Measurements from ENCODE around the gene UPK1B.
A peak's percentile ranks its signal among the peaks of the same experiment; 100 is the strongest.
"Not testable (repeated sequence)": the region's sequence is repeated elsewhere in the genome, so short reads cannot be mapped to it uniquely, and the experiment has no call there.

UPK1B gene

DNA sequence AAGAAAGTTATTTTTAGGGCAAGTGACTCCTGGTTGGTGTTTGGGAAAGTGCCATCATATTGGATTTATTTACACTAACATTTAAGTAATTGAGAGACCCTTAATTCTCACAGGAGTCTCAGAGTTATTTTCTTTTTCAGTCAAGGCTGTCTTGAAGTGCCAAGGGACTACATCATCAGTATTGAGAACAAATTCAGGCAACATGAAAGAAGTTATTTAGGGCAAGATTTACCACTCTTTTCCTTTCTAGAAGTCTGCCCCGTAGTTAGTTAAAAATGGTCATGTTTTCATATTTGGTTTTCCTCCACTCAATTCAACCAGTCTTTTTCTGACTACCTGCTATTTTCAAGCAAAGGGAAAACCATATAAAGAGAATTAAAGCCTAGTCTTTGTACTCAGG is 61.2 kb downstream of the UPK1B start:
- Histone ChIP-seq H3K36me3 (ENCODE audit: insufficient read depth, low read length) (peaks cover 13% of the 10 kb centered on the region), H3K4me3 (no peak overlapping the region), H3K9ac (ENCODE audit: insufficient read length) (no peak overlapping the region), H3K27ac (no peak overlapping the region), H3K9me3 (ENCODE audit: low read depth, low read length) (no peaks in the 10 kb centered on the region)
- TF ChIP-seq POLR2AphosphoS5 (IDR thresholded peaks at IDR 0.05; ENCODE audit: borderline replicate concordance, low read depth, low read length) = no peak
- DNase-seq (ENCODE audit: low read depth, low spot score) = no peak

DNA sequence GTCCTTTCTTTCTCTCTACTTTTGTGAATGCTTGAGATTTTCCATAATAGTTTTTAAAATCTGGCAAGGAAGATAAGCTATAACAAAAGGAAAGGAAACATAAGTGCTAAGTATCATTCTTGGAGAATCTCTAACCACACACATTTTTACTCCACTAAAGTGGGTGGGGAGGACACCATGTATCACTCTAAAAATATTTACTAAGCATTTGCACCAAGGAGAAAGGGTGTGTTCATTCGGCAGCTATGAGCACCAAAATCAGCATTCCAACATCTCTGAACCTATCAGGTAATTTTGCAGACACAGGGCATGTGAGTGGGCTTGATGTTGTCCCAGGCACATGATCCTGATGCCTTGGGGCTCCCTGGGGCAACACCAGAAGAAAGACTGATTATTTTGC is 61.8 kb downstream of the UPK1B start:
- no peak overlapping the region for H3K9ac ChIP-seq (ENCODE audit: insufficient read length)
- H3K27ac ChIP-seq = no peak overlapping the region
- peaks cover 9% of the 10 kb centered on the region for H3K36me3 ChIP-seq (ENCODE audit: insufficient read depth, low read length)
- TF ChIP-seq EZH2 (IDR thresholded peaks at IDR 0.05) = no peak
- no peak overlapping the region for H3K4me3 ChIP-seq
- H3K9me3 ChIP-seq (ENCODE audit: low read depth, low read length) = no peaks in the 10 kb centered on the region
- DNase-seq (ENCODE audit: low read depth, low spot score) = no peak

DNA sequence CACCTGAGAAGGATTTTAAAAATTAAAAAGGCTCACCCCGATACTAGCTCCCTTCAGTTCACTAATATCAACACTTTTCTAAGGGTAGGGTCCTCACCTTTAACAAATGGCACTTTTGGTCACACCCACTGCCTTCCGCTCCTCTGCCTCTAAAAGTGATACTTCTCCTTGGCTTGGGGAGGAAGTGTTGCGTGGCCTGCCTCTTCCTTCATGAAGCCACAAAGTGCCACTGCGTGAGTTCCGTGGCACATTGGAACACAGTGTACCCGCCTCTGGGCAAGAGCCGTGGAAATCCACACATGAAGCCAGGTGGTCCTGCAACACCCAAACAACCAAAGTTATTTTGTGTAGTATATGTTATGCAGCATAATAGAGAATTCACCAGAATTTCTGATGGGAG is 63.4 kb downstream of the UPK1B start:
- DNase-seq (ENCODE audit: low read depth, low spot score) = no peak
- TF ChIP-seq POLR2AphosphoS5 (IDR thresholded peaks at IDR 0.05; ENCODE audit: borderline replicate concordance, low read depth, low read length) (no peak), EZH2 (IDR thresholded peaks at IDR 0.05) (no peak), FOXP2 (optimal IDR thresholded peaks at IDR 0.05; ENCODE audit: control extremely low read depth, extremely low read length, insufficient read depth) (no peak)
- Histone ChIP-seq H3K9ac (ENCODE audit: insufficient read length) (no peak overlapping the region), H3K4me3 (no peak overlapping the region), H3K9me3 (ENCODE audit: low read depth, low read length) (no peaks in the 10 kb centered on the region), H3K27ac (no peak overlapping the region), H3K36me3 (ENCODE audit: insufficient read depth, low read length) (peaks cover 9% of the 10 kb centered on the region)

DNA sequence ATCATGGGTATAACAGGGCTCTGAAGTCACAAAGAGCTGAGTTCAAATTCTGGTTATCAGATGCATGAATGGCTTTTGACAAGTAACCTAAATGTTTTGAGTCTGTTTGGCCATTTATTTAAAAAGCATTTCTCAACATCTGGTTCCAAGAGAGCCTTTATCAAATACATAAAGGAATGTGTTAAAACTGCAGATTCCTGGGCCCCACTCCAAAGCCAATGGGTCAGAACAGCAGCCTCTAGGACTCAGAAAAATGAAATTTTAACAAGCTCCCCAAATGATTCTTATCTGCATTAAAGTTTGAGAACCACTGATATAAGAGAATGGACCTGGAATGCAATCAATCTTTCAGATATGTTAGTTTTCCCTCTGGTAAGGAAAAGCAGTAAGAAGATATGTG is 63.9 kb downstream of the UPK1B start:
- H3K4me3 ChIP-seq = no peak overlapping the region
- no peak for DNase-seq (ENCODE audit: low read depth, low spot score)
- peaks cover 9% of the 10 kb centered on the region for H3K36me3 ChIP-seq (ENCODE audit: insufficient read depth, low read length)
- H3K9me3 ChIP-seq (ENCODE audit: low read depth, low read length) = no peaks in the 10 kb centered on the region
- no peak overlapping the region for H3K9ac ChIP-seq (ENCODE audit: insufficient read length)
- no peak for TF ChIP-seq FOXP2 (optimal IDR thresholded peaks at IDR 0.05; ENCODE audit: control extremely low read depth, extremely low read length, insufficient read depth)
- no peak for TF ChIP-seq POLR2AphosphoS5 (IDR thresholded peaks at IDR 0.05; ENCODE audit: borderline replicate concordance, low read depth, low read length)
- no peak for TF ChIP-seq EZH2 (IDR thresholded peaks at IDR 0.05)
- H3K27ac ChIP-seq = no peak overlapping the region

DNA sequence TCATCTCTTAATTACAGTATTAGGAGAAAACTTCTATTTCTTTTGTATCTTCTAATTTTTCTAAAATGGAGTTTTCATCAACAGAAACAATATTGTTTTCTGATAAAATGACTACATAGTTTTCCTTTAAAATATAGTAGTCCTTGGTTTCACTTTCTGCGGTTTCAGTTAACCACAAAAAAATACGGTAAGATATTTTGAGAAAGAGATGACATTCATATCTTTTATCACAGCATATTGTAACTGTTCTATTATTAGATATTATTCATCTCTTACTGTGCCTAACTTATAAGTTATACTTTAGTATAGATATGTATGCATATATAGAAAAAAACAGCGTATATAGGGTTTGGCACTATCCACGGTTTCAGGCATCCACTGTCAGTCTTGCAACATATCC is 65.0 kb downstream of the UPK1B start:
- Histone ChIP-seq H3K4me3 (no peak overlapping the region), H3K27ac (no peak overlapping the region), H3K9me3 (ENCODE audit: low read depth, low read length) (no peaks in the 10 kb centered on the region), H3K36me3 (ENCODE audit: insufficient read depth, low read length) (peaks cover 9% of the 10 kb centered on the region), H3K9ac (ENCODE audit: insufficient read length) (no peak overlapping the region)
- TF ChIP-seq EZH2 (IDR thresholded peaks at IDR 0.05) (no peak), POLR2AphosphoS5 (IDR thresholded peaks at IDR 0.05; ENCODE audit: borderline replicate concordance, low read depth, low read length) (no peak), FOXP2 (optimal IDR thresholded peaks at IDR 0.05; ENCODE audit: control extremely low read depth, extremely low read length, insufficient read depth) (no peak)
- DNase-seq (ENCODE audit: low read depth, low spot score) = no peak

DNA sequence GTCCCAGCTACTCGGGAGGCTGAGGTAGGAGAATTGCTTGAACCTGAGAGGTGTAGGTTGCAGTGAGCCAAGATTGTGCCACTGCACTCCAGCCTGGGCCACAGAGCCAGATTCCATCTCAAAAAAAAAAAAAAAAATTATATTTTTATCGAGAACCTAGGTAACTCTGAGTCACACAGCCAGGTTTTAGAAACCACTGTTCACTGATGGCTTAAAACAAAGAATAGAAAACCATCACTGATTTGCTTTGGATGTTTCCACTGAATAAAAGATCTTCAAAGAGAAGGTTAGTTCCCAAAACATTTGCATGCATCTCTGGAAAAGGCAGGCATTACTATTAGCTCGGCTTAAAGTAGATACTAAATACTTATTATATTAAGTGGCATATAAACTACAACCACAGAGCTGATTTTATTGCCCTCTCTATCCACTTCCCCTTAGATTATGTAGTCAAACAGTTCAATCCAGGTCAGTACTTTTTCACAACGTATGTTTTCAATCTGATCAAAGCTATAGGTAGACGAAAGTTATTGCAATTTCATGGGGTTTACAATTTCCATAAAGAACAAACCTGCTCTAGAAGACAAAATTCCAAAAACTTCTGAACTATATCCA is 65.9 kb downstream of the UPK1B start:
- no peak for DNase-seq (ENCODE audit: low read depth, low spot score)
- no peak for TF ChIP-seq POLR2AphosphoS5 (IDR thresholded peaks at IDR 0.05; ENCODE audit: borderline replicate concordance, low read depth, low read length)
- H3K9me3 ChIP-seq (ENCODE audit: low read depth, low read length) = no peaks in the 10 kb centered on the region
- peak overlapping the region; percentile 87 for H3K4me3 ChIP-seq
- H3K9ac ChIP-seq (ENCODE audit: insufficient read length) = no peak overlapping the region
- H3K27ac ChIP-seq = no peak overlapping the region; the same call in 1 of the 2 replicates
- peaks cover 9% of the 10 kb centered on the region; the same call in 1 of the 2 replicates for H3K36me3 ChIP-seq (ENCODE audit: insufficient read depth, low read length)

DNA sequence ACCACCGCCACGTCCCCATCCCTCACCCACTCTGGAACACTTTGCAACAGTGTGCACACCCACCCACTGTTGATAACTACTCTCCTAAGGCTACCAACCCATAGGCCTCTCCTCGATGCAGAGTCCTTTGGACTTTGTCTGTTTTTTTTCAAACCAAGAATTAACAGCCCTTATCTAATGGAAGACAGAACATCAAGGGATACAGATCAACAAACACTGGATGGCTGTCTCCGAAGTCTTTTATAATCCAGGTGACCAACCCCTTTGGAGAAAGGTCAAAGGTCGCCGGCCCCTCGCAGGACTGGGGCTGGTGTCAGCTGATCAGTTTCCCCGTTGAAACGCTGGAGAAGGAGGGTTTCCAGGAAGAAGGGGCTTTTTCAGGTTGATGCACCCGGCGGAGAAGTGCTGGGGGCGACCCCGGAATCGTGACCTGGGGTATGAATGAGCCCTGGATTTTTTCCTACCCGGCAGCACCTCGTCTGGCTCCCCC is 66.7 kb downstream of the UPK1B start:
- TF ChIP-seq POLR2AphosphoS5 (IDR thresholded peaks at IDR 0.05; ENCODE audit: borderline replicate concordance, low read depth, low read length) (no peak), EZH2 (IDR thresholded peaks at IDR 0.05) (no peak), FOXP2 (optimal IDR thresholded peaks at IDR 0.05; ENCODE audit: control extremely low read depth, extremely low read length, insufficient read depth) (no peak)
- no peak overlapping the region for H3K27ac ChIP-seq
- peak overlapping the region; percentile 82 for H3K9ac ChIP-seq (ENCODE audit: insufficient read length)
- peak overlapping the region; percentile 87 for H3K4me3 ChIP-seq
- no peaks in the 10 kb centered on the region for H3K9me3 ChIP-seq (ENCODE audit: low read depth, low read length)
- peaks cover 9% of the 10 kb centered on the region; the same call in 1 of the 2 replicates for H3K36me3 ChIP-seq (ENCODE audit: insufficient read depth, low read length)
- DNase-seq (ENCODE audit: low read depth, low spot score) = no peak

DNA sequence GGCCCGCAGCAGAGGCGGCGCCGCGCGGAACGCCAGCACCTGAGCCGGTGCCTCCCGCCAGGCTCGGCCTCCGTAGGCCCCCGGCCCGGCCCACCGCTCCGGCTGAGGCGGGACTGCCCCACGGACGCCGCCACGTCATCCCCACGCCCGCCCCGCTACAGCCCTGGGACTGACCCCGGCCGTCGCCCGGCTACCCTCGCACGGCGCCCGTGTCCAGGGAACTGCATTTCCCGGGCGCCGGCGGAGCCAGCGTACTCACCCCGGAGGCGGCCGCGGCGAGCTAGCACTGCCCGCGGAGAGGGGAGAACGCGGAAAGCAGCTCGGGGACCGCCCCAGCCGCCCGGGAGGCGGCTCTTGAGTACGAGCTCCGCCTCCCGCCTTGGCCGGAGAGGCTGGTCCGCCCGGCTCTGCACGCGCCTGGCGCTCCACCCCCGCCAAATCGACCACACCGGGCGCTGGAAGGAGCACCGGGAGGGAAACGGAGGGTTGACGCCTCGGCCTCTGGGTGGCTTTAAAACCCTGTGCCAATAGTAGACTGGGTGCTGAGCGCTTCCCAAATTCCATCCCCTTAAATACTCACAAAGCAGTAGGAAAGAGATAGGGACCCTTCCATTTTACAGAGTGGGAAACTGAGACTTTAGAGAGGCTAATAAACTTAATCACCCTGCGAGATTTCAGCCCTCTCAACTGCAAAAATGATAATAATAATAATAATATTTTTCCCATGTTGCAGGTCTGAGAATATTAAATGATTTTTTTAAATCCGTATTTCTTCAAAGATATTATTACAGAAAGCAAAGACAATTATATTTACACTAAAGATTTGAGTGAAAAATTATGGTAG is 67.4 kb downstream of the UPK1B start, which contains the start of gene B4GALT4:
B4GALT4 (minus strand) TSS at position 288 of the 844 bp plus-strand sequence. CDS start 10,779 bp downstream, outside the sequence.
- TF ChIP-seq POLR2AphosphoS5 (IDR thresholded peaks at IDR 0.05; ENCODE audit: borderline replicate concordance, low read depth, low read length) (peak; percentile 82), FOXP2 (optimal IDR thresholded peaks at IDR 0.05; ENCODE audit: control extremely low read depth, extremely low read length, insufficient read depth) (no peak)

DNA sequence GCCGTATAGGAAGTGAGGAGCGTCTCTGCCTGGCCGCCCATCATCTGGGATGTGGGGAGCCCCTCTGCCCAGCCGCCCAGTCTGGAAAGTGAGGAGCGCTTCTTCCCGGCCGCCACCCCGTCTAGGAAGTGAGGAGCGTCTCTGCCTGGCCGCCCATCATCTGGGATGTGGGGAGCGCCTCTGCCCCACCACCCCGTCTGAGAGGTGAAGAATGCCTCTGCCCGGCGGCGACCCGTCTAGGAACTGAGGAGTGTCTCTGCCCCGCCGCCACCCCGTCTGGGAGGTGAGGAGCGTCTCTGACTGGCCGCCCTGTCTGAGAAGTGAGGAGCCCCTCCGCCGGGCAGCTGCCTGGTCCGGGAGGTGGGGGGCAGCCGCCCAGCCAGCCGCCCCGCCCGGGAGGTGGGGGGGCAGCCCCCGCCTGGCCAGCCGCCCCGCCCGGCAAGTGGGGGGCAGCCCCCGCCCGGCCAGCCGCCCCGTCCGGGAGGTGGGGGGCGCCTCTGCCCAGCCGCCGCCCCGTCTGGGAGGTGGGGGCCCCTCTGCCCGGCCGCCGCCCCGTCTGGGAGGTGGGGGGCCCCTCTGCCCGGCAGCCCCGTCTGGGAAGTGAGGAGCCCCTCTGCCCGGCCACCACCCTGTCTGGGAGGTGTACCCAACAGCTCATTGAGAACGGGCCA is 69.1 kb downstream of the UPK1B start:
- H3K9ac ChIP-seq (ENCODE audit: insufficient read length); H3K27ac ChIP-seq; H3K36me3 ChIP-seq (ENCODE audit: insufficient read depth, low read length); H3K4me3 ChIP-seq; H3K9me3 ChIP-seq (ENCODE audit: low read depth, low read length); DNase-seq (ENCODE audit: low read depth, low spot score): not testable (repeated sequence)

More for the DNA sequence above, 67.4 kb downstream of the UPK1B start, which contains the start of gene B4GALT4:
- H3K9me3 ChIP-seq (ENCODE audit: low read depth, low read length) = no peaks in the 10 kb centered on the region
- H3K27ac ChIP-seq = no peak within 1 kb of the TSS; the same call in 1 of the 2 replicates
- DNase-seq (ENCODE audit: low read depth, low spot score) = no peak
- H3K9ac ChIP-seq (ENCODE audit: insufficient read length) = peak within 1 kb of the TSS; percentile 82
- peaks cover 7% of the 10 kb centered on the region; the same call in 1 of the 2 replicates for H3K36me3 ChIP-seq (ENCODE audit: insufficient read depth, low read length)
- H3K4me3 ChIP-seq = peak within 1 kb of the TSS; percentile 87

DNA sequence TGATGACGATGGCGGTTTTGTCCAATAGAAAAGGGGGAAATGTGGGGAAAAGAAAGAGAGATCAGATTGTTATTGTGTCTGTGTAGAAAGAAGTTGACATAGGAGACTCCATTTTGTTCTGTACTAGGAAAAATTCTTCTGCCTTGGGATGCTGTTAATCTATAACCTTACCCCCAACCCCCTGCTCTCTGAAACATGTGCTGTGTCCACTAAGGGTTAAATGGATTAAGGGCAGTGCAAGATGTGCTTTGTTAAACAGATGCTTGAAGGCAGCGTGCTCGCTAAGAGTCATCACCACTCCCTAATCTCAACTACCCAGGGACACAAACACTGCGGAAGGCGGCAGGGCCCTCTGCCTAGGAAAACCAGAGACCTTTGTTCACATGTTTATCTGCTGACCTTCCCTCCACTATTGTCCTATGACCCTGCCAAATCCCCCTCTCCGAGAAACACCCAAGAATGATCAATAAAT is 69.7 kb downstream of the UPK1B start:
- DNase-seq (ENCODE audit: low read depth, low spot score); H3K27ac ChIP-seq; H3K9me3 ChIP-seq (ENCODE audit: low read depth, low read length); H3K9ac ChIP-seq (ENCODE audit: insufficient read length); H3K36me3 ChIP-seq (ENCODE audit: insufficient read depth, low read length); H3K4me3 ChIP-seq: not testable (repeated sequence)
